Neural progenitor cell (in vitro differentiated cells): Measurements from ENCODE around the gene SPTBN2.

Source experiments
- EZH2phosphoT487 ChIP-seq: fragments of 200-600 bp; sonication (generic); IDR thresholded peaks from 2 replicates; pipeline ENCODE4 v1.6.1; 2017; ENCODE audit warnings: antibody characterized with exemption
- TF ChIP-seq, protein P1 (sequence below): fragments of 200-600 bp; sonication (generic); IDR thresholded peaks from 2 replicates; pipeline ENCODE4 v1.5.1; 2017; ENCODE audit warnings: antibody characterized with exemption, mild to moderate bottlenecking

DNA sequence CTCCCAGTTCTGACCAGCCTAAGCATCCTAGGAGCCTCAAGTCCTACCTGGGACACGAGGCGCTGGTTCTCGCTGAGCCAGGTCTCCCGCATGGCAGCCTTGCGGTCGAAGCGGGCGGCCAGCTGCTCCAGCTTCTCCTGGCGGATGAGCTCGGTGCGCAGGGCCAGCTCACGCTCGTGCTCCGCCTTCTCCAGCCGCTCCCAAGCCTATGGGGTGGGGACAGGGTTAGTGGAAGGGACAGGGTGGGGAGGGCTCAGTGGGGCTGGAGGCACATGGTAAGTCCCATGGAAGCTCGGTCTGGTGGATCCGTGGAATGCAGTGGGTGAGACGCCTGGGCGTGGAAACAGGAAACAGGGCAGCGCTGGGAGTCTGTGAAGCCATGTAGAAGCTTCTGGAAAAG lies 20.9 kb downstream of the SPTBN2 start:
- no peak for TF ChIP-seq EZH2phosphoT487
- TF ChIP-seq, protein P1, sequence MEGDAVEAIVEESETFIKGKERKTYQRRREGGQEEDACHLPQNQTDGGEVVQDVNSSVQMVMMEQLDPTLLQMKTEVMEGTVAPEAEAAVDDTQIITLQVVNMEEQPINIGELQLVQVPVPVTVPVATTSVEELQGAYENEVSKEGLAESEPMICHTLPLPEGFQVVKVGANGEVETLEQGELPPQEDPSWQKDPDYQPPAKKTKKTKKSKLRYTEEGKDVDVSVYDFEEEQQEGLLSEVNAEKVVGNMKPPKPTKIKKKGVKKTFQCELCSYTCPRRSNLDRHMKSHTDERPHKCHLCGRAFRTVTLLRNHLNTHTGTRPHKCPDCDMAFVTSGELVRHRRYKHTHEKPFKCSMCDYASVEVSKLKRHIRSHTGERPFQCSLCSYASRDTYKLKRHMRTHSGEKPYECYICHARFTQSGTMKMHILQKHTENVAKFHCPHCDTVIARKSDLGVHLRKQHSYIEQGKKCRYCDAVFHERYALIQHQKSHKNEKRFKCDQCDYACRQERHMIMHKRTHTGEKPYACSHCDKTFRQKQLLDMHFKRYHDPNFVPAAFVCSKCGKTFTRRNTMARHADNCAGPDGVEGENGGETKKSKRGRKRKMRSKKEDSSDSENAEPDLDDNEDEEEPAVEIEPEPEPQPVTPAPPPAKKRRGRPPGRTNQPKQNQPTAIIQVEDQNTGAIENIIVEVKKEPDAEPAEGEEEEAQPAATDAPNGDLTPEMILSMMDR: no peak
